HG03159 (cell line): ENCODE measurements around the gene PLPPR2.
"Not testable (repeated sequence)": the region's sequence is repeated elsewhere in the genome, so short reads cannot be mapped to it uniquely, and the experiment has no call there.

Experiments used
- ATAC-seq: cut with Tn5 transposase; IDR thresholded peaks from one replicate; pipeline ENCODE4 v1.9.1; 2021; ENCODE audit warnings: mild to moderate bottlenecking, moderate library complexity; ENCODE audit not compliant: unreplicated experiment

The PLPPR2 gene, protein sequence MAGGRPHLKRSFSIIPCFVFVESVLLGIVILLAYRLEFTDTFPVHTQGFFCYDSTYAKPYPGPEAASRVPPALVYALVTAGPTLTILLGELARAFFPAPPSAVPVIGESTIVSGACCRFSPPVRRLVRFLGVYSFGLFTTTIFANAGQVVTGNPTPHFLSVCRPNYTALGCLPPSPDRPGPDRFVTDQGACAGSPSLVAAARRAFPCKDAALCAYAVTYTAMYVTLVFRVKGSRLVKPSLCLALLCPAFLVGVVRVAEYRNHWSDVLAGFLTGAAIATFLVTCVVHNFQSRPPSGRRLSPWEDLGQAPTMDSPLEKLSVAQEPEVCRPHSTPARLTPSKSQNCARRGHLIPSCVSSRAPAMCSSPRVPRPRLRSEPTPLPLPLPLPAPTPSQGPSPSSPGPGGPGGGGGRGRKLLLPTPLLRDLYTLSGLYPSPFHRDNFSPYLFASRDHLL

DNA sequence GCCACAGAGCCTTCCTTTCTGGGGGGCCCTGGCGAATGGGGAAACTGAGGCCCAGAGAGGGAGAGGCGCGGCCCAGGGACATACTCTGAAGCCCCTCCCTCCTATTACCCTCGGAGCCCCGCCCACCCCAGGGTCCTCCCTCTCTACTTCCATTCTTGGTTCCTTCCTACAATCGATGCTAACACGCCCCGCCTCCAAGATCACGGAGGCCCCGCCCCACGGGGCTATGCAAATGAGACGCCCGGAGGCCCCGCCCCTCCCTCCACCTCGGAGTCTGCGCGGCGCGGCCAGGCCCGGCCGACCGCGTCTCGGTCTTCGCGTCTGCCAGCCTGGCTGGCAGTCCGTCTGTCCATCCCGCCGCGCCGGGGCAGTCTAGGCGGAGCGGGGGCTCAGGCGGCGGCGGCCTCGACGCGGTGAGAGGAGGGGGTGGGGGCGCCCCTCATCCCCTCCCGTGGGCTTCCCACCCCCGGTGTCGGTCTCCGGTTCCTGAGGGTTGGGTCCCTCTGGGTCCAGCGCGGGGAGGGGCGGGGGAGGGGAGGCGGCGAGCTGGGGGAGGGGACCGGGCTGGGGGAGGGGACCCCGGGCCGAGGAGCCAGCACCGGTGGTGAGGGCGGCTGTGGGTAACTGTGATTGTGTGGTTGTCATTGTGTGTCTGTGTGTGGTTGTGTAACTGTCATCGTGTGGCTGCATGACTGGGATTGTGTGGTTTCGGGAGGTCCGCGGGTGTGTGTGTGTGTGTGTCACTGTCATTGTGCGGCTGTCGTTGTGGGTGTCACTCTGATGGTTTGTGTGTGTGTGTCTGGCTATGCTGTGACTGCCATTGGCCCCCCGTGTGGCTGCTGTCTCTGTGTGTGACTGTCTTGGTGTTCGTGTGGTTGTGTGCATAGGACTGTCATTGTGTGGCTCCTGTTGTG is at the start of gene PLPPR2:
TSS of gene PLPPR2 (plus strand) at position 273 of the 914 bp plus-strand sequence. CDS start 2,242 bp downstream, outside the sequence.
- no peak for ATAC-seq

- ATAC-seq: no peak
Observed at GRCh38 chr19:11306337-11306736, 48.9 kb upstream of the PLPPR2 start.

DNA sequence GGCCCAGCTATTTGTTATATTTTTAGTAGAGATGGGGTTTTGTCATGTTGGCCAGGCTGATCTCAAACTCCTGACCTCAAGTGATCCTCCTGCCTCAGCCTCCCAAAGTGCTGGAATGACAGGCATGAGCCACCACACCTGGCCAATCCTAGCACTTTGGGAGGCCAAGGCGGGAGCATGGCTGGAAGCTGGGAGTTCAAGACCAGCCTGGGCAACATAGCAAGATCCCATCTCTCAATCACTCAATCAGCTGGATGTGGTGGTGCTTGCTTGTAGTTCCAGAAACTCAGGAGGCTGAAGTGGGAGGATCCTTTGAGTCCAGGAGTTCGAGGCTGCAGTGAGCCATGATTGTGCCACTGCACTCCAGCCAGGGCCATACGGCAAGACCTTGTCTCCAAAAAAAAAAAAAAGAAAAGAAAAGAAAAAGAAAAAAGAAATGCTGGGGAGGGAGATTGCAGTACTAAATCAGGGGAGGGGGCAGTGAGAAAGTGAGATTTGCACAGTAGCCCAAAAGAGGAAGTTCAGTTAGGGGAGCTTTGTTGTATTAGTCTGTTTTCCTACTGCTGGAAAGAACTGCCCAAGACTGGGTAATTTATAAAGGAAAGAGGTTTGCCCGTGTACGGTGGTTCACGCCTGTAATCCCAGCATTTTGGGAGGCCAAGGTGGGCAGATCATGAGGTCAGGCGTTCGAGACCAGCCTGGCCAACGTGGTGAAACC is 34.8 kb upstream of the PLPPR2 start:
- not testable (repeated sequence) for ATAC-seq

- no peak for ATAC-seq
Observed at GRCh38 chr19:11321191-11322126, 33.8 kb upstream of the PLPPR2 start.

DNA sequence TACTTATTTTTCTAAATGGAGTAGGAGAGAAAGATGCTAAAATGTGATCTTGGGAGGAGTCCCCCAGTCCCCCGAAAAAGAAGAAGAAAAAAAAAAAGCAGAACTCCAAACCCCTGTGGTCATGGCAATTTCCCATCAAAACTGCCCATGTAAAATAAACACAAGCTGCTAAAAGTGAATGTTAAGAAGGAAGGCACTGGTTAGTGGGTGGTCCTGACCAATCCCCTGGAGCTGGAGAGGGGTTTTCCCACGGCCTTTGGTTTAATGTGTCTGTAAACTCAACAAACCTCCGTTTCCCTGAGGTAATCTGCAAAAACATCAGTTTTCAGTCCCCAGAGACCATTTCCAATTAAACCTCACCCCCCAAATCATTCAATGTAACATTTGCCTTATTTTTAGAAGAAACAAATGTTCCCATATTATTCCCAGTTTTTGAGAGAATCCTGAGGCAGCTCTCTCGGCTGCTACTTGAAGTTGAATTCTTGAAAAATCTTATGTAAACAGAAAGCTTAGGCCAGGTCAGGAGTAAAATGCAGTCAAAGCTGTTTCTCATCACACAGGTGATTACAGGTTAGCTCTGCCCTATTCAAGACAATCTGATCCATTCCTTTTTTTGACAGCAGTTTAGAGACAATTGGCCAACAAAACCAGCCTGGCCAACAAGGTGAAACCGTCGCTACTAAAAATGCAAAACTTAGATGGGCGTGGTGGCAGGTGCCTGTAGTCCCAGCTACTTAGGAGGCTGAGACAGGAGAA is 32.8 kb upstream of the PLPPR2 start:
- ATAC-seq: no peak

DNA sequence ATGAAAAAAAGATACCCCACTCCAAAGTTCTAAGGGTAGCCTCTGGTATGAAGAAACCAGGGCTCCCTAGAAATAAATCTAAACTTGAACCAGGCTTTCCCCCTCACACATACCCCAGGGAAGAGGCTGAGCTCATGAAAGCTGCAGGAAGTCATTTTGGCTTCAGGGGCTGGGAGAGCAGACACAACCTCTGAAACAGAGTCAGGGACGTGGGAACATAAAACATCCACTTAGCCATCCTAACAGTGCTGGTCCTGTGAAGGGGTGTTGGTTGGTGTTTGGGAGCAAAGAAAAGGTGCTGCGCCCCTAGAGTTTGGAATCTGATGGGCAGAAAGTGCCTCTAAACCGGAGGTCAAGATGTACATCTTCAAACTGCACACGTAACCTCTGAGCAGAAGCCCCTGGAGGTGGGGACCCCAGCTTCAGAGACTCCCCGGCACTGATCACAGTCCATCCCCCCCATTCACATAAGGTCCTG is 31.6 kb upstream of the PLPPR2 start:
- ATAC-seq: no peak

DNA sequence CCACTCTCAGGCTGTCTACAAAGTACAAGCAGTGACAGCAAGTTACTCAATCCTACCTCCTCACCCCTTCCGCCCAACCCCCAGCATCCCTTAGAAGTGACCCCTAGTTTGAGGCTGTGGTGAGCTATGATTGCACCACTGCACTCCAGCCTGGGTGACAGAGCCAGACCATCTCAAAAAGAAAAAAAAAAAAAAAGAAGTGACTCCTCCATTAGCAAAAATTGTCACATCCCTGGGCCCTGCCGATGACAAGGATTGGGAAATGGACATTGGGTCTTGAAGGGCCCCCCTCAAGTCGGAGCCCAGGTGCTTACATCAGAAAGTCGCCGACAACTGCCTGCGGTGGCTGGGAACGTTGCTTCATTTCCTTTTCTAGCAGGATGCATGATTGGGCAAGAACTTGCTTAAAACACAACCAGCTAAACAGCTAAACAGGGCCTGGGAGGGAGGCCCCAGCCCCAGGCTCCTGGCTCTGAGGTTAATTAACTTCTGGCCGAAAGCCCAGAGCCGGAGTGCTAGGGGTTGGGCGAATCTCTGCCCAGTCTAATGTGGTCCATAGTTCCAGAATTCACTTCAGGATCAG is 31.1 kb upstream of the PLPPR2 start:
- no peak for ATAC-seq

DNA sequence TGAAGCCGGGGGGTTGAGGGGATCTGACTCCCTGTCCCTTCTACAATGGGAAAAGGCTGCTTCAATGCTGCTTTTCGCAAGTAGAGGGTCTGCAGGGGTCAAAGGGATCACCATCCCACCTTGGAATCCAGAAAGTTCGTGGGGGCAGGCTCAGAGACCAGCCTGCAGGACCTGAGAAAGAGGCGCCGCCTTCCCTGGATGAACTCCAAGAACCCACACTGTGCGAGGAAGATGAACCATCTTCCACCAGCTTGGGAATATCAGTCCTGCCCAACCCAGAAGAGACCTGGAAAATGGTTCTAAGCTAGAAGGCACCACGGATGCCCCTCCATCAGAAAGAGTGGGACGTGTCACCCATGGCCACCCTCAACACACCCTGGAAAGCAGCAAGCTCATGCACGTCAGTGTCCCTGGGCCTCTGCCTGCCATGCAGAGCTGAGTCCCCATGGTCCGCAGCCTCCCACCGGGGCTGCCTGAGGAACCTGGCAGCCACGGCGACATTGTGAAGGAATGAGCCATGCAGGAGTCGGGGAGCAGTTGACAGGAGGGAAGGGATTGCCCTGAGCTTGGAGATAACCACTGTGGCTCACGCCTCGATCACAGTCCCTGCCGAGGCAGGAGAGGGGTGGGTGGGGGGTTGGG is 30.4 kb upstream of the PLPPR2 start:
- no peak for ATAC-seq

DNA sequence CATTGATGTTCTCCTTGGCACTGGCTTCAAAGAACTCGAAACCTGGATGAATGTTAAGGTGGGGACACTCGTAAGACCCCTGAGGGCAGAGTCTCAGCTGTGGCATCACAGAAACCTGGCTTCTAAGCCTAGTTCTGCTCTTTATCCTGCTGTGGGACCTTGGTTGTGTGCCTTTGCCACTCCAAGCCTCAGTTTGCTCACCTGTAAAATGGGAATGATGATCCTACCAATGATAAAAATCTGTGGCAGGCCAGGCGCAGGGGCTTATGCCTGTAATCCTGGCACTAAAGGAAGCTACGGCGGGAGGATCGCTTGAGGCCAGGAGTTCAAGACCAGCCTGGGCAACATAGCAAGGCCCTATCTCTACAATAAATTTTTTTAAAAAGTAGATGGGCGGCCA is 29.7 kb upstream of the PLPPR2 start:
- no peak for ATAC-seq

DNA sequence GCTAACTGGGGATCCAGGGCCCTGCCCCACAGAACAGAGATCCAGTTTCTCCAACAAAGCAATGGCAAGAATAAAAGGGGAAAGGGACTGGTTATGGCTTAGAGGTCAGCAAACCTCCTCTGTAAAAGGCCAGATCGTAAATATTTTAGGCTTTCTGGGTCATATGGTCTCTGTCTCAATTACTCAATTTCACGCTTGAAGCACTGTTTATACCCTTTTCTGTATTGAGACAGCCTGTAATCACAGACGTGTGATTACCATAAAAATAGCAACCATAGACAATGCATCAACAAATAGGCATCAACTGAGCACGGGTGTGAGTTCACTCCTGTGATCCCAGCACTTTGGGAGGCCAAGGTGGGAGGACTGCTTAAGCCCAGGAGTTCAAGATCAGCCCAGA is 25.1 kb upstream of the PLPPR2 start:
- no peak for ATAC-seq

GRCh38 chr19:11331502-11331901 is 23.7 kb upstream of the PLPPR2 start:
- no peak for ATAC-seq

DNA sequence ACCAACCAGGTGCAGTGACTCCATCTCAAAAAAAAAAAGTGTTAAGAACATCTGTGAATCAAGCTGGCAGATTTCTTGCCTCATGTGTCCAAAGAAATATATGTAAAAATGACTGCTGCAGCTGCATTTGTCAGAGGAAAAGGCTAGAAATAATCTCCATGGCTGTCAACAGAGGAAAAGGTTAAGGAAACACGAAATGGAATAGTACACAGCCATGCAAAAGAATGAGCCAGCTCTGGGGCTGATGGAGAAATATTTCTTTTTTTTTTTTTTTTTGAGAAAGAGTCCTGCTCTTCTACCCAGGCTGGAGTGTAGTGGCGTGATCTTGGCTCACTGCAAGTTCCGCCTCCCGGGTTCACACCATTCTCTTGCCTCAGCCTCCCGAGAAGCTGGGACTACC is 22.4 kb upstream of the PLPPR2 start:
- no peak for ATAC-seq

DNA sequence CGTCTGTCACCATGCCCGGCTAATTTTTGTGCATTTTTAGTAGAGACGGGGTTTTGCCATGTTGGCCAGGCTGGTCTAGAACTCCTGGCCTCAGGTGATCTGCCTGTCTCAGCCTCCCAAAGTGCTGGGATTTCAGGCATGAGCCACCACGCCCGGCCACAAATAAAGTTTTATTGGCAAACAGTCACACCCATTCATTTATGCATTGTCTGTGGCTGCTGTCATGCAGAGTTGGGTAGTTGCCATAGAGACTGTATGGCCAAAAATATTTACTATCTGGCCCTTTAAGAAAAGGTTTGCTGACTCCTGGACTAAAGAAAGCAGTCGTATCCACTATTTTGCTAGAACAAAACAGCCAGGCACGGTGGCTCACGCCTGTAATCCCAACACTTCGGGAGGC is 21.4 kb upstream of the PLPPR2 start:
- ATAC-seq: not testable (repeated sequence)

DNA sequence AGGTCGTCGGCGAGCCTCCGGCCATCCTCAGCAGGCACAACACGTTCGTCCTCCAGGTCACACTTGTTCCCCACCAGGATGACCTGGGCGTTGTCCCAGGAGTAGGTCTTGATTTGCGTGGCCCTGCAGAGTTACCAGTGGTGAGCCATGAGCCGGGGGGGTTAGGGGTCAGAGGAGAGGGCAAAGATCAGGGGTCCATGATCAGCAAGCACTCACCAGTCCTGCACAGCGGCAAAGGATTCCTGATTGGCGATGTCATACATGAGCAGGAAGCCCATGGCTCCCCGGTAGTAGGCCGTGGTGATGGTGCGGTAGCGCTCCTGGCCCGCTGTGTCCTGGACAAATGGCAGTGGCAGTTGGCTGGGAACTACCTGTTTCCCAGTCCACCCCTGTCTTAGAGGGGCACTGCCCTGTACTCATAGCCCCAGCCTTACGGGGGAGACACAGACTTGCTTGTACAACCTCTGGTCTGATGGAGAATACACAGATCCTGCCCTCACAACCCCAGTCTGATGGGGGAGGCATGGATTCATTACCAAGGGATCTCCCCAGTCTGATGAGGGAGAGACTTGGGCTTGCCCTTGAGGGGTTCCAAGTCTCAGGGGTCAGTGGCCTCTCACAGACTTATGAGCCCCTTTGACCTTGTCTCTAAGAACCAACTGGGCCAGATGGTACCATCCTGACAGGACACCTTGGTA is 19.6 kb upstream of the PLPPR2 start:
- ATAC-seq: no peak

DNA sequence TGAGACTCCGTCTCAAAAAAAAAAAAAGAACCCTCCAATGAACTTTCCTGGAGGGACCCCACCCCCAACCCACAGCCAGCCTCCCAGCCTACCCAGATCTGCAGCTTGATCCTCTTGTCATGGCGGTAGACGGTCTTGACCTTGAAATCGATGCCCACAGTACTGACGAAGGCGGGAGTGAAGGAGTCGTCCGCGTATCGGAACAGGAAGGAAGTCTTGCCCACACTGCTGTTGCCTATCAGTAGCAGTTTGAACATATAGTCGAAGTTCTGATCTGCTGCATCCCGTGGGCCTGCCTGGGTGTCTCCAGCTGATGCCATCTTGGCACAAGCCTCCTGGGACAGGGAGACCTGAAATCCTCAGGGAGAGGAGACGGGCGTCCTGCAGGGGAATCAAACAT is 18.2 kb upstream of the PLPPR2 start:
- no peak for ATAC-seq

GRCh38 chr19:11338121-11338520 is 17.1 kb upstream of the PLPPR2 start:
- no peak for ATAC-seq

DNA sequence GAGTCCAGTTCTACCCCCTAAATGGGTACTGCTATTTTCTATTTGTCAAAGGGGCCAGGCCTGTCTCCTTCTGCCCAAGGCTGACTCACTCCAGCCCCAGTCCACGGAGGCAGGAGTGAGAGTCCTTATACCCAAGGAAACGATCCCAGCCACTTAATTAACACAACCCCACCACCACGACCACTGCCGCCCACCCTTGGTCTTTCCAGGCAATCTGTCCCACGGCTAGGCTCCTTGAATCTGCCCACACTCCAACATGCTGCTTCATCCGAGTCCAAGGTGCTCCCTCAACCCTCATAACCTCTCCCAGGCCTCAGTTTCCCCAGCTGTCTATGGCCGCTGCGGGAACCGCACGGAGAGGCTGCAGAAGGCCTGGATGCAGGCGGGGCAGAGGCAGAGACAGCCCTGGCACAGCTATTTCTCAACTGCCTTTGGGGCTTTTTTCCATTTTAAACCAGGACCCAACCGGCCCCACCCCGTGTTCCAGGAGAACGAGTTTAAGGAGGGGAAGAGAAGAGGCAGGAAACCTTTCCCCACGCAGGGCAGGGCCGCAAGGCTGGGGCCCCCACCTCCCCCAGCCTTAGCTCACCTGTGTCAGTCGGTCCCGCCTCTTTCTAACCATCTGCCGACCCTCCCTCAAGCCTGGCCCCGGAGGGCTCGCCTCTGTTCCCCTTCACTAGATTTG is 16.5 kb upstream of the PLPPR2 start:
- ATAC-seq: no peak
